Upper lobe of right lung (tissue), 1 donor: ENCODE data around the gene DRC1. TPM values are rescaled to one million over a fixed set of nuclear protein-coding genes. Genes with fewer than 3 reads are reported as not detected.
"Not testable (repeated sequence)": the region's sequence is repeated elsewhere in the genome, so short reads cannot be mapped to it uniquely, and the experiment has no call there.

Experiments
- ATAC-seq: fragments of 200-7000 bp; cut with Tn5 transposase; one replicate; pipeline ENCODE4 v1.9.1; 2020; ENCODE audit warnings: mild to moderate bottlenecking, moderate library complexity
- DNase-seq: peaks from one replicate; pipeline ENCODE4 v3.0.0-alpha.2; 2020
- H3K27ac ChIP-seq: fragments of 200-600 bp; one replicate; pipeline ENCODE4 v1.8.0; 2022
- H3K27me3 ChIP-seq: fragments of 200-600 bp; one replicate; pipeline ENCODE4 v1.8.0; 2022; ENCODE audit warnings: mild to moderate bottlenecking
- H3K36me3 ChIP-seq: fragments of 200-600 bp; one replicate; pipeline ENCODE4 v1.8.0; 2022
- H3K4me1 ChIP-seq: fragments of 200-600 bp; one replicate; pipeline ENCODE4 v1.8.0; 2022
- H3K4me3 ChIP-seq: fragments of 200-600 bp; one replicate; pipeline ENCODE4 v1.8.0; 2022; ENCODE audit warnings: mild to moderate bottlenecking
- H3K9me3 ChIP-seq: fragments of 200-600 bp; one replicate; pipeline ENCODE4 v1.8.0; 2022
- CTCF ChIP-seq: fragments of 200-600 bp; IDR thresholded peaks from one replicate; pipeline ENCODE4 v1.8.0; 2022; ENCODE audit warnings: antibody characterized with exemption
- intact Hi-C: fragments of 100-400 bp; cut with DNase I; formaldehyde crosslinking; loops from one replicate; pipeline ENCODE4 v1.11.0; 2022
- total RNA-seq: library from RNA; stranded (reverse); fragmentation: NEBNext Ultra II Directional; extraction: Animal tissue kit (Norgen Biotek cat#: 25700); gene quantifications from one replicate; pipeline ENCODE4 v1.2.1, GENCODE V29; 2021
- donor health status: DM: no; HTN: yes; CAD: no; lungs with severe emphysema.

DRC1 gene
- total RNA-seq, 1 donor from 2014 or later = not detected

GRCh38 chr2:26359886-26360473 lies 41.7 kb upstream of the DRC1 start:
- Histone ChIP-seq H3K4me3 (no peak overlapping the region), H3K36me3 (no peaks in the 10 kb centered on the region), H3K27ac (no peak overlapping the region), H3K9me3 (no peaks in the 10 kb centered on the region), H3K4me1 (no peaks in the 10 kb centered on the region), H3K27me3 (no peaks in the 10 kb centered on the region)
- intact Hi-C loops = no loop called here
- DNase-seq (no peak), ATAC-seq (no peak)
- TF ChIP-seq CTCF = no peak

DNA sequence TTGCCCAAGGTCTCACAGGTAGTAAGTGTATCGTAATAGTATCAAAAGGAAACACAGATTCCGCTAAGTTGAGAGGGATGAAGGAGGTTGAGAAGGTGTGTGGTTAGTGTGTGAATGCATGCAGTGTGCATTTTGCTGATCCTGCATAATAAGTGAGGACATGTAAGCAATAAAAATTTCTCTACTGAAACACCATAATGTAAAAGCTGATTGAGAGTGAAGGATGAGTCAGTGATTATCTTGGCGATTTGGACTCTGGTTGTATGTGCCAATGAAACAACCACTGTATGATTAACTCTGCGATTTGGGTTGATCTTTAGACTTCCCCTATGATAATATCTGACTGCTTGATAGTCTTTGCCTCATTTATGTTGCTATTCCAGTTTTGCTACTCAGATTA lies 38.4 kb upstream of the DRC1 start:
- Histone ChIP-seq H3K4me1 (no peaks in the 10 kb centered on the region), H3K27ac (no peak overlapping the region), H3K4me3 (no peak overlapping the region), H3K36me3 (peaks cover 21% of the 10 kb centered on the region), H3K9me3 (no peaks in the 10 kb centered on the region), H3K27me3 (no peaks in the 10 kb centered on the region)
- no peak for ATAC-seq
- intact Hi-C loops = no loop called here
- TF ChIP-seq CTCF = no peak
- no peak for DNase-seq

- no peaks in the 10 kb centered on the region for H3K4me1 ChIP-seq
- TF ChIP-seq CTCF = no peak
- no peak overlapping the region for H3K4me3 ChIP-seq
- H3K27ac ChIP-seq = no peak overlapping the region
- intact Hi-C loops = no loop called here
- H3K9me3 ChIP-seq = no peaks in the 10 kb centered on the region
- peaks cover 22% of the 10 kb centered on the region for H3K36me3 ChIP-seq
- no peak for ATAC-seq
- no peak for DNase-seq
- H3K27me3 ChIP-seq = no peaks in the 10 kb centered on the region
These were observed 37.8 kb upstream of the DRC1 start for GRCh38 chr2:26363958-26364357.

DNA sequence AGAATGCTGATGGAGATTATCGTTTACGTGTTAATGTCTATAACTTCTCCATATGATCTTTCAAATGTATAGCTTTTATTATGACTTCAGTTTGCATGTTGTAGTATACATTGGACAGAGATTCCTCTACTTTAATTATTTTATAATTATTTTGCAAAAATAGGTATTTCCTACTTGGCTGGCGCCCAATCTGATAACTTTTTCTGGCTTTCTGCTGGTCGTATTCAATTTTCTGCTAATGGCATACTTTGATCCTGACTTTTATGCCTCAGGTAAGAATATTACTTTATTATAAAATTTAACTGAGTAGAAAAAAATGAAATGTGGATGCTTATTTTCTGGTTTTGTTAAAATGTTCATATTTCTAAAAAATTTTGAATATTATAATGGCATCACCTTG lies 37.1 kb upstream of the DRC1 start:
- Histone ChIP-seq H3K4me1 (no peaks in the 10 kb centered on the region), H3K4me3 (no peak overlapping the region), H3K36me3 (peaks cover 22% of the 10 kb centered on the region), H3K27me3 (no peaks in the 10 kb centered on the region), H3K9me3 (no peaks in the 10 kb centered on the region), H3K27ac (no peak overlapping the region)
- no peak for ATAC-seq
- no peak for DNase-seq
- intact Hi-C loops = no loop called here
- no peak for TF ChIP-seq CTCF

DNA sequence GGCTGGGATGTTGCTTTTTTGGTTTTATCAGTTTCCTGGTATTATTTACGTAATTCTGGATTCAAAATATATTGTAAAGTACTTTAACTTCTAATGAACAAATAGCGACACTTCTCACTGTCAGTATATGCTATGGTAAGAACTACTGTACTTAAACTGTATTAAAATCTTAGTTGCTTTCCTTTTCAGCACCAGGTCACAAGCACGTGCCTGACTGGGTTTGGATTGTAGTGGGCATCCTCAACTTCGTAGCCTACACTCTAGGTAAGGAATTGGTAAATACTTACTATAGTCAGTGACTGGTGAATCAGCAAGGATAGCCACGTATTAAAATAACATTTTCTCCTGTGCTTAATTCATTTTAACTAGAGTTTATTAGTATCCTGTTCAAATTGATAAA lies 34.8 kb upstream of the DRC1 start:
- no peak overlapping the region for H3K4me3 ChIP-seq
- no peaks in the 10 kb centered on the region for H3K4me1 ChIP-seq
- no peak for DNase-seq
- ATAC-seq = no peak
- H3K27ac ChIP-seq = no peak overlapping the region
- TF ChIP-seq CTCF = no peak
- H3K36me3 ChIP-seq = peaks cover 22% of the 10 kb centered on the region
- H3K27me3 ChIP-seq = no peaks in the 10 kb centered on the region
- H3K9me3 ChIP-seq = no peaks in the 10 kb centered on the region
- intact Hi-C loops = no loop called here

- peaks cover 35% of the 10 kb centered on the region for H3K36me3 ChIP-seq
- H3K4me1 ChIP-seq, H3K27ac ChIP-seq, ATAC-seq, H3K4me3 ChIP-seq, DNase-seq, H3K9me3 ChIP-seq, intact Hi-C loops, H3K27me3 ChIP-seq: not testable (repeated sequence)
These were observed 32.1 kb upstream of the DRC1 start for GRCh38 chr2:26369664-26370063.

DNA sequence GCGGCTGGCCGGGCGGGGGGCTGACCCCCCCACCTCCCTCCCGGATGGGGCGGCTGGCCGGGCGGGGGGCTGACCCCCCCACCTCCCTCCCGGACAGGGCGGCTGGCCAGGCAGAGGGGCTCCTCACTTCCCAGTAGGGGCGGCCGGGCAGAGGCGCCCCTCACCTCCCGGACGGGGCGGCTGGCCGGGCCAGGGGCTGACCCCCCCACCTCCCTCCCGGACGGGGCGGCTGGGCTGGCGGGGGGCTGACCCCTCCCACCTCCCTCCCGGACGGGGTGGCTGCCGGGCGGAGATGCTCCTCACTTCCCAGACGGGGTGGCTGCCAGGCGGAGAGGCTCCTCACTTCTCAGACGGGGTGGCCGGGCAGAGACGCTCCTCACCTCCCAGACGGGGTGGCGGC lies 30.8 kb upstream of the DRC1 start:
- H3K4me1 ChIP-seq, H3K9me3 ChIP-seq, intact Hi-C loops, H3K27ac ChIP-seq, DNase-seq, H3K4me3 ChIP-seq, H3K27me3 ChIP-seq, ATAC-seq: not testable (repeated sequence)
- H3K36me3 ChIP-seq = peaks cover 47% of the 10 kb centered on the region
